Common myeloid progenitor, CD34-positive (primary cell): ENCODE results near the gene HDAC9.

ENCODE experiments used
- CTCF ChIA-PET: fragments of 350-600 bp; sonication (Branson Sonifier 250); formaldehyde crosslinking; loops from one replicate; lab custom pipeline; 2021; ENCODE audit warnings: antibody characterized with exemption; lab: Charles Lee
- POLR2A ChIA-PET: fragments of 350-600 bp; sonication (Branson Sonifier 250); formaldehyde crosslinking; loops from one replicate; lab custom pipeline; 2021; ENCODE audit warnings: antibody characterized with exemption; lab: Charles Lee
- DNase-seq, 3 donors: peaks; one replicate each; pipeline versions ENCODE4 v3.0.0 to v3.0.0-alpha.2; 2013
- H3K27ac ChIP-seq, 2 experiments: 1 replicate in 1 of 2; 2 replicates in 1 of 2; pipeline ENCODE4 v1.7.0; 2013; ENCODE audit warnings: inconsistent platforms in 2 of 2, low read length in 2 of 2, mild to moderate bottlenecking in 2 of 2, low read depth in 1 of 2, moderate library complexity in 1 of 2; ENCODE audit not compliant: severe bottlenecking in 2 of 2, insufficient read depth in 1 of 2, poor library complexity in 1 of 2
- H3K27me3 ChIP-seq, 5 experiments: replicated peaks in 2 of 5; 1 replicate in 3 of 5; 2 replicates in 2 of 5; pipeline versions ENCODE4 v1.6.1 to v1.7.0; 2013; ENCODE audit warnings: low read length in 4 of 5, mild to moderate bottlenecking in 2 of 5, moderate library complexity in 2 of 5, inconsistent platforms in 1 of 5; ENCODE audit not compliant: insufficient read depth in 5 of 5, control insufficient read depth in 4 of 5
- H3K36me3 ChIP-seq, 4 experiments: 1 replicate in 2 of 4; 2 replicates in 2 of 4; pipeline versions ENCODE4 v1.6.1 to v1.7.0; 2013; ENCODE audit warnings: low read length in 3 of 4, control low read depth in 1 of 4, mild to moderate bottlenecking in 1 of 4; ENCODE audit not compliant: control insufficient read depth in 4 of 4, insufficient read depth in 4 of 4
- H3K4me1 ChIP-seq, 4 experiments: 1 replicate in 3 of 4; 2 replicates in 1 of 4; pipeline versions ENCODE4 v1.6.1 to v1.7.1; 2013; ENCODE audit warnings: low read length in 3 of 4, mild to moderate bottlenecking in 3 of 4, control low read depth in 1 of 4, inconsistent platforms in 1 of 4, moderate library complexity in 1 of 4; ENCODE audit not compliant: control insufficient read depth in 4 of 4, insufficient read depth in 4 of 4; ENCODE audit errors: control extremely low read depth in 1 of 4
- H3K4me3 ChIP-seq, 7 experiments: 1 replicate in 4 of 7; 2 replicates in 3 of 7; pipeline versions ENCODE4 v1.5.1 to v1.7.0; 2013; ENCODE audit warnings: mild to moderate bottlenecking in 7 of 7, low read length in 6 of 7, moderate library complexity in 6 of 7, inconsistent platforms in 2 of 7, low read depth in 2 of 7, control low read depth in 1 of 7; ENCODE audit not compliant: insufficient read depth in 4 of 7, control insufficient read depth in 1 of 7; ENCODE audit errors: extremely low read depth in 1 of 7
- H3K9me3 ChIP-seq, 5 experiments: 1 replicate in 4 of 5; 2 replicates in 1 of 5; pipeline versions ENCODE4 v1.6.1 to v1.7.1; 2013; ENCODE audit warnings: low read length in 4 of 5, mild to moderate bottlenecking in 2 of 5, inconsistent platforms in 1 of 5, low read depth in 1 of 5, moderate library complexity in 1 of 5; ENCODE audit not compliant: control insufficient read depth in 4 of 5, insufficient read depth in 2 of 5; ENCODE audit errors: control extremely low read depth in 1 of 5
- WGBS: methylation state at CpG from one replicate; pipeline ENCODE4 v1.1.5; 2013; ENCODE audit not compliant: insufficient coverage; 5-methylcytosine and 5-hydroxymethylcytosine counted together

Gene HDAC9

DNA sequence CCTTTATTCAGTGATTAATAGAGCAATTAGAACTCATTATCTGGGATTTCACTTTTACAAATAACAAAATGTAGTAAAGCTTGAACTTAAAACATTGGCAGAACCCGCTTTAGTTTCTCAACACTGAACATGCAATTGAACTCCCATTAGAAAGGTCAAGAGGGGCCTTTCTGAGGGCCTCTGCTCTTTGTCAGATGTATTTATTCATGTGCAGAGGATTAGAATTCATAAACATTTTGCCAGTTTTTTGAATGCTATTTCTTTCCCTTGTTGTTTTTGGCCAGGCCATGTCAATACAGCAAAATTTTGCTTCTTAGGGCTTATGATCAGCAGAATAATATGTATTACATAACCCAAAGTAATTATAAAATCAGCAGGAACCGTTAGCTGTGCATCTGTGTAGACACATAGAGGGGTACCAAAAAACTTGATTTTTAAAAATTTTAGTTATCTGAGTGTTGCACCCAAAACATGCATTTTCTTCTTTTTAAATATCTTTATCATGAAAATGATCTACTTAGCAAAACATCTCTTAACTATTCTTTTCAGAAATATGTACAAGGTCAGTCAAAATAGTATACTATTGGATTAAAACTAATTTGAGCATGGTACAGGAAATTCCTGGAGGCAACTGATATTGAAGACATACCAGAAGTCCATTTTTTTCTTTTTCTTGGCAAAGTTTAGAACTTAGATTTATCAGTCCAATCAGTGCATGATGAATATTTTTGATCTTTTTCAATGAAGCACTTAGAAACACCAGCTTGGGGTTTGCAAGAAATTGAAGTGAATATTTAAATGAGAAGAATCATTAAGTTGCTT is 444.4 kb downstream of the HDAC9 start:
- H3K4me3 ChIP-seq = no peak overlapping the region
- no peak overlapping the region for H3K27ac ChIP-seq
- no peaks in the 10 kb centered on the region for H3K4me1 ChIP-seq
- DNase-seq = no peak
- no peaks in the 10 kb centered on the region for H3K27me3 ChIP-seq
- no peaks in the 10 kb centered on the region for H3K36me3 ChIP-seq
- no CpG with 5 or more reads among the region's 2 CpGs for WGBS
- H3K9me3 ChIP-seq = no peaks in the 10 kb centered on the region
- POLR2A ChIA-PET = no interaction called here
- CTCF ChIA-PET = no interaction called here

- 39% methylated on average over 2 of the region's 2 CpGs for WGBS
- no peak for DNase-seq
- Histone ChIP-seq H3K36me3 (no peaks in the 10 kb centered on the region), H3K27me3 (no peaks in the 10 kb centered on the region), H3K4me3 (no peak overlapping the region), H3K27ac (no peak overlapping the region), H3K4me1 (no peaks in the 10 kb centered on the region), H3K9me3 (no peaks in the 10 kb centered on the region)
- ChIA-PET CTCF (no interaction called here), POLR2A (no interaction called here)
Measured at GRCh38 chr7:18940593-18941134, 445.1 kb downstream of the HDAC9 start.

GRCh38 chr7:18941207-18941606 is 445.7 kb downstream of the HDAC9 start:
- Histone ChIP-seq H3K27ac (no peak overlapping the region), H3K4me1 (no peaks in the 10 kb centered on the region), H3K27me3 (no peaks in the 10 kb centered on the region), H3K36me3 (no peaks in the 10 kb centered on the region), H3K4me3 (no peak overlapping the region), H3K9me3 (no peaks in the 10 kb centered on the region)
- WGBS = 58% methylated on average over 2 of the region's 2 CpGs
- DNase-seq = no peak
- POLR2A ChIA-PET = no interaction called here
- CTCF ChIA-PET = no interaction called here

GRCh38 chr7:18948521-18948920 is 453.0 kb downstream of the HDAC9 start:
- Histone ChIP-seq H3K27me3 (no peaks in the 10 kb centered on the region), H3K36me3 (no peaks in the 10 kb centered on the region), H3K4me1 (no peaks in the 10 kb centered on the region), H3K4me3 (no peak overlapping the region), H3K27ac (no peak overlapping the region), H3K9me3 (no peaks in the 10 kb centered on the region)
- WGBS = 100% methylated on average over 1 of the region's 1 CpG
- ChIA-PET CTCF (no interaction called here), POLR2A (no interaction called here)
- no peak for DNase-seq

- POLR2A ChIA-PET = no interaction called here
- no peaks in the 10 kb centered on the region for H3K36me3 ChIP-seq
- no peak overlapping the region for H3K4me3 ChIP-seq
- no peaks in the 10 kb centered on the region for H3K9me3 ChIP-seq
- WGBS = 100% methylated on average over 1 of the region's 4 CpGs
- H3K27ac ChIP-seq = no peak overlapping the region
- CTCF ChIA-PET = no interaction called here
- DNase-seq = no peak
- H3K27me3 ChIP-seq = no peaks in the 10 kb centered on the region
- no peaks in the 10 kb centered on the region for H3K4me1 ChIP-seq
Measured at GRCh38 chr7:18952846-18953245, 457.3 kb downstream of the HDAC9 start.

DNA sequence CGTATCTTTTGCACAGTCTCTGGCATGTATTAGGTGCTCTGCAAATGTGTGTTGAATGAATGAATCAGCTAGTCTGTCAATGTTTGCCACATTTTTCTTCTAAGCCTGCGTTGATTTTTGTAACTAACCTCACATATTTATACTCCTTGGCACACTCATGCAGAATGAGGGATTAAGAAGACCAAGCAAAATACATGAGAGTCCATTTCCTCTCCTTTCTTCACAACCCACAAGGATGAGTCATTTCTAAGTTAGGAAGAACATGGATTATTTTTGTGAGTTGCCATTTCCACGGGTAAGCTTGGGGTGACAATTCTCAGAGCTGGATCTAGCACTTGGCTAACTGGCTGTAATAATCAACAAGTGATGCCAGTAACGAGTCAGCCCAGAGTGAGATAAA is 463.1 kb downstream of the HDAC9 start:
- Histone ChIP-seq H3K4me1 (no peaks in the 10 kb centered on the region), H3K27me3 (peaks cover 0 to 3% (median 0%) of the 10 kb centered on the region in 5 experiments), H3K27ac (no peak overlapping the region), H3K4me3 (no peak overlapping the region), H3K9me3 (no peaks in the 10 kb centered on the region), H3K36me3 (no peaks in the 10 kb centered on the region)
- DNase-seq = no peak
- ChIA-PET CTCF (no interaction called here), POLR2A (no interaction called here)
- 92% methylated on average over 2 of the region's 4 CpGs for WGBS

- ChIA-PET CTCF (no interaction called here), POLR2A (no interaction called here)
- Histone ChIP-seq H3K36me3 (no peaks in the 10 kb centered on the region), H3K27me3 (peaks cover 0 to 3% (median 0%) of the 10 kb centered on the region in 5 experiments), H3K4me3 (no peak overlapping the region), H3K9me3 (no peaks in the 10 kb centered on the region), H3K4me1 (no peaks in the 10 kb centered on the region), H3K27ac (no peak overlapping the region)
- 86% methylated on average over 2 of the region's 4 CpGs for WGBS
- no peak for DNase-seq
Measured at GRCh38 chr7:18960725-18961124, 465.2 kb downstream of the HDAC9 start.
